AG10803 (cell line): ENCODE results near the gene EFHC1.

Experiments
- DNase-seq: peaks from one replicate; pipeline ENCODE4 v3.0.0; 2010; ENCODE audit warnings: low read depth
- H3K4me3 ChIP-seq: 2 replicates; pipeline ENCODE4 v1.5.1; 2011; ENCODE audit warnings: mild to moderate bottlenecking, low read length, control low read depth
- CTCF ChIP-seq: conservative IDR thresholded peaks from 2 replicates; pipeline ENCODE4 v1.5.1; 2011; ENCODE audit warnings: mild to moderate bottlenecking, low read length, control low read depth, inconsistent platforms

The EFHC1 gene

GRCh38 chr6:52502306-52503029 lies 82.3 kb downstream of the EFHC1 start:
- no peak for DNase-seq
- H3K4me3 ChIP-seq: no peak overlapping the region
- no peak for TF ChIP-seq CTCF

GRCh38 chr6:52503323-52503747 lies 83.2 kb downstream of the EFHC1 start:
- TF ChIP-seq CTCF: peak; percentile 15
- no peak for DNase-seq
- H3K4me3 ChIP-seq: no peak overlapping the region

- DNase-seq: peak; percentile 82
These were observed 84.0 kb downstream of the EFHC1 start for GRCh38 chr6:52503851-52504781.

GRCh38 chr6:52504782-52505136 lies 84.6 kb downstream of the EFHC1 start:
- DNase-seq: no peak
- TF ChIP-seq CTCF: no peak

More at GRCh38 chr6:52503851-52504781, 84.0 kb downstream of the EFHC1 start:
- H3K4me3 ChIP-seq: no peak overlapping the region
- no peak for TF ChIP-seq CTCF

GRCh38 chr6:52505726-52506409 lies 85.7 kb downstream of the EFHC1 start:
- no peak for DNase-seq
- no peak for TF ChIP-seq CTCF
- no peak overlapping the region for H3K4me3 ChIP-seq

More at GRCh38 chr6:52504782-52505136, 84.6 kb downstream of the EFHC1 start:
- H3K4me3 ChIP-seq: no peak overlapping the region

- TF ChIP-seq CTCF: no peak
- no peak overlapping the region for H3K4me3 ChIP-seq
- DNase-seq: no peak
These were observed 86.3 kb downstream of the EFHC1 start for GRCh38 chr6:52506476-52506875.
